Adrenal gland (tissue), 12 donors: ENCODE data around the gene NAP1L4. TPM values are rescaled to one million over a fixed set of nuclear protein-coding genes. Genes with fewer than 3 reads are reported as not detected.

Experiments
- DNase-seq, 7 donors: peaks; one replicate each; pipeline ENCODE4 v3.0.0-alpha.2; 2019 to 2020
- H3K27ac ChIP-seq, 5 donors: fragments of 200-600 bp; sonication (generic) in 4 of 5; 1 replicate in 3 of 5; 2 replicates in 2 of 5; pipeline versions ENCODE4 v1.5.1 to v1.8.0; 2016 to 2020; ENCODE audit warnings: mild to moderate bottlenecking in 1 of 5
- H3K27me3 ChIP-seq: fragments of 200-600 bp; 2 replicates; pipeline ENCODE4 v1.8.0; 2021
- H3K36me3 ChIP-seq, 2 donors: fragments of 200-600 bp; replicated peaks in 1 of 2; 1 replicate in 1 of 2; 2 replicates in 1 of 2; pipeline versions ENCODE4 v1.5.1 to v1.8.0; 2018 to 2022
- H3K4me1 ChIP-seq, 2 donors: fragments of 200-600 bp; replicated peaks in 1 of 2; 1 replicate in 1 of 2; 2 replicates in 1 of 2; pipeline versions ENCODE4 v1.5.1 to v1.8.0; 2018 to 2021
- H3K4me3 ChIP-seq, 4 donors: fragments of 200-600 bp; sonication (generic) in 3 of 4; one replicate each; pipeline ENCODE4 v1.5.1; 2016 to 2018
- H3K9me3 ChIP-seq, 3 donors: fragments of 200-600 bp; sonication (generic) in 1 of 3; replicated peaks in 1 of 3; 1 replicate in 2 of 3; 2 replicates in 1 of 3; pipeline versions ENCODE4 v1.5.1 to v1.8.0; 2016 to 2021
- CTCF ChIP-seq, 6 experiments: fragments of 450-650 bp in 4 of 6; fragments of 200-600 bp in 2 of 6; sonication (generic) in 1 of 6; IDR thresholded peaks; 1 replicate in 5 of 6; 2 replicates in 1 of 6; pipeline versions ENCODE4 v1.5.1 to v1.8.0; 2016 to 2021; ENCODE audit warnings: antibody characterized with exemption in 6 of 6, mild to moderate bottlenecking in 2 of 6, moderate library complexity in 1 of 6
- POLR2A ChIP-seq, 2 donors: fragments of 450-650 bp; IDR thresholded peaks; one replicate each; pipeline ENCODE4 v1.6.1; 2017; ENCODE audit warnings: antibody characterized with exemption in 2 of 2, mild to moderate bottlenecking in 2 of 2, moderate library complexity in 1 of 2
- WGBS, 4 donors: extraction: QIAGEN DNeasy Blood & Tissue Kit in 2 of 4; methylation state at CpG; one replicate each; pipeline versions ENCODE4 v1.1.5 to v1.1.7; 2013 to 2017; 5-methylcytosine and 5-hydroxymethylcytosine counted together
- intact Hi-C, 2 donors: fragments of 100-400 bp; cut with DNase I; formaldehyde crosslinking; loops; one replicate each; pipeline versions ENCODE4 v1.14.1 to v1.15.0; 2022 to 2023
- polyA plus RNA-seq, 3 donors: library from polyadenylated mRNA; stranded (reverse); fragments of 200-250 nt in 2 of 3; fragments of 350-450 nt in 1 of 3; fragmentation: Illumina TruSeq in 1 of 3; extraction: RNeasy Lipid Tissue Mini Kit (QIAGEN cat#74804) in 1 of 3; gene quantifications; one replicate each; pipeline ENCODE4 v1.2.3, GENCODE V29; 2013 to 2014
- total RNA-seq, 9 donors: library from RNA; depleted of rRNA in 4 of 9; stranded (reverse); fragments of >200 nt in 4 of 9; fragments of 120-200 nt in 1 of 9; fragmentation: NEBNext Ultra II Directional in 1 of 9; extraction: Animal tissue kit (Norgen Biotek cat#: 25700) in 1 of 9; gene quantifications; one replicate each; pipeline versions ENCODE4 v1.1.0 to v1.2.4, GENCODE V29; 2013 to 2023
- donor health status: healthy with polysubstance abuse.
- donor health status: Bipolar disorder and iron deficiency.
- donor health status: DM: yes; HTN: yes; CAD: no.
- donor health status: DM: no; HTN: no; CAD: no.
- donor health status: DM: no; HTN: no; CAD: no.
- donor health status: DM: yes; HTN: yes; CAD: no.

The NAP1L4 gene
- total and polyA plus RNA-seq, 12 donors = 39.7 to 128 (median 79.9) TPM

DNA sequence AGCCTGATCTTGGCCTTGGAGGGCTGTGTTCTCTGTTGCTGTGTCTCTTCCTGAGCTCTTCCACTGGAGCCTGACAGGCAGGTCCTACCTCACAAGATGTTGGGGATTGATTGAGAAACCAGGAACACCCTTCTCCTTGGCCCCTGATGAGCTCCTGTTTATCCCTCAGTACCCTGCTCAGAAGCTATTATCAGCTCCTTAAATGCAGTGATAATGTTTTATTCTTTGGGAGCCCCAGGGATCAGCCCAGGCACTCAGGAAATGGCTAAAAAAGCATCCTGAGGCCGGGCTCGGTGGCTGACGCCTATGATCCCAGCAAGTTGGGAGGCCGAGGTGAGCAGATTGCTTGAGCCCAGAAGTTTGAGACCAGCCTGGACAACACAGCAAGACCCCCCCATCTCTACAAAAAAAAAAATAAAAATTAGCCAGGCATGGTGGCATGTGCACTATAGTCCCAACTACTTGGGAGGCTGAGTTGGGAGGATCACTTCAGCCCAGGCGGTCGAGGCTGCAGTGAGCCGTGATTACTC is 58.0 kb downstream of the NAP1L4 start:
- Histone ChIP-seq H3K4me1 (peaks cover 13 to 16% of the 10 kb centered on the region in 2 donors), H3K4me3 (no peak overlapping the region), H3K27me3 (no peaks in the 10 kb centered on the region), H3K36me3 (no peaks in the 10 kb centered on the region), H3K9me3 (no peaks in the 10 kb centered on the region), H3K27ac (no peak overlapping the region)
- TF ChIP-seq CTCF (IDR thresholded peaks at IDR 0.05) (no peak), POLR2A (IDR thresholded peaks at IDR 0.05) (no peak)
- intact Hi-C loops = loop anchor here in 1 of 2 donors (2.0 kb wide), 1 partner anchor 15 kb away; no protein-coding TSS in a partner anchor
- WGBS, 4 donors = 86 to 100% (median 91%) methylated on average over 7 of the region's 7 CpGs
- no peak for DNase-seq

DNA sequence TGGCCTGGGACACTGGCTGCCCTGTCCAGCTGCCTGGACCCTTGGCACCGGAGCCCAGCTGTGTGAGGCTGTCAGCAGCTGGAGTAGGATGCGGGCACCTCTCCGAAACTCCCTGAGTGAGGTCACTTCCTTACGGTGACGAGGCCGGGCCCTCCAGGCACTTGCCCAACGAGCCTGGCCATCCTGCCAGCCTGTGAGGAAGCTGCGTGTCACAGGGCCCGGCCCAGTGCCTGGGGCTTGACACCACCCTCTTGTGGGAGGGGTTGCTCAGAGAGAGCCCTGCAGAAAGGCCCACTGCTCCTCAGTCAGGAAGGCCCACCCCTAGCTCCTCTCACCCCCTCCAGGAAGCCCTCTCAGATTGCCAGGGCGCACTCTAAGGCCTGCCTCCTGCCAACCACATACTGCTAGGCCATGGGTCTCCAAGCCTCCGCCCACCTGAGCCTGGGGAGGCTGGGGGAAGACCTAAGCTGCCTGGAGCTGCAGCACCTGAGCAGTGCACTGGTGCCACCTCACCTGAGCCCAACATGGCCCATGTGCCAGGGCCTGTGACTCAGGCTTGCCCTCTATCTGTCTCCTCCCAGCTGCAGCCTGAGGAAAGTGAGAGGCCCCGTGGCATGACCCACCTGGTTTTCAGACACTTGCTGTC is 58.6 kb downstream of the NAP1L4 start:
- intact Hi-C loops = loop anchor here in 1 of 2 donors (2.0 kb wide), 1 partner anchor 15 kb away; no protein-coding TSS in a partner anchor
- peaks cover 3% of the 10 kb centered on the region for H3K27me3 ChIP-seq
- DNase-seq = peak in 6 of 7 donors; percentile 61 to 80 (median 72)
- H3K4me3 ChIP-seq = no peak overlapping the region
- no peaks in the 10 kb centered on the region for H3K9me3 ChIP-seq
- no peaks in the 10 kb centered on the region for H3K36me3 ChIP-seq
- TF ChIP-seq POLR2A (IDR thresholded peaks at IDR 0.05) (no peak), CTCF (IDR thresholded peaks at IDR 0.05) (no peak)
- peaks cover 16 to 22% of the 10 kb centered on the region in 2 donors for H3K4me1 ChIP-seq
- WGBS, 4 donors = 51 to 59% methylated on average over 12 of the region's 12 CpGs; no CpG with 5 or more reads in 2 of the 4 donors
- peak overlapping the region in 1 of 5 donors; percentile 71 for H3K27ac ChIP-seq

DNA sequence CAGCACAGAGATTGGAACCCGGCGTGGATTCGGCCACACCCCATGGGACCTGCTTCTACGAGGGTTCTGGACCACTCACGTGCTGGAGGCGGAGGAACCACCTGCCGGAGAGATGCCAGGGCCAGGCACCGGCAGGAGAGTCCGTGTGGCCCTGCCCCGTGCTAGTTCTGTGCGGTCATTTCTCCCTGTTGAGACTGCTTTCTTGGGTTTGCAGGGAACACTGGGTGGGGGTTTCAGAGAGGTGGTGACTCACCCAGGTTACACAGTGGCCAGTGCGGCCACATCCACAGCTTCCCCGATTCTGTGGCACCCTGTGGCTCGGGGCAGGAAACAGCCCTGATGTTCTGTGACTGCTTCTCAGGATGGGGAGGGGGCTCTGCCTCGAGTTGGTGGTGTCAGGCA is 59.3 kb downstream of the NAP1L4 start:
- H3K9me3 ChIP-seq = no peaks in the 10 kb centered on the region
- peak overlapping the region in 1 of 5 donors; percentile 71 for H3K27ac ChIP-seq
- H3K4me1 ChIP-seq = peaks cover 16 to 23% of the 10 kb centered on the region in 2 donors
- peak in 2 of 7 donors; percentile 7 to 16 for DNase-seq
- no peak overlapping the region for H3K4me3 ChIP-seq
- TF ChIP-seq POLR2A (IDR thresholded peaks at IDR 0.05) = no peak
- TF ChIP-seq CTCF (IDR thresholded peaks at IDR 0.05) = no peak
- 62 to 74% (median 68%) methylated on average over 4 to 15 of the region's 15 CpGs for WGBS, 4 donors
- H3K36me3 ChIP-seq = no peaks in the 10 kb centered on the region
- H3K27me3 ChIP-seq = peaks cover 10% of the 10 kb centered on the region
- intact Hi-C loops = no loop called here

DNA sequence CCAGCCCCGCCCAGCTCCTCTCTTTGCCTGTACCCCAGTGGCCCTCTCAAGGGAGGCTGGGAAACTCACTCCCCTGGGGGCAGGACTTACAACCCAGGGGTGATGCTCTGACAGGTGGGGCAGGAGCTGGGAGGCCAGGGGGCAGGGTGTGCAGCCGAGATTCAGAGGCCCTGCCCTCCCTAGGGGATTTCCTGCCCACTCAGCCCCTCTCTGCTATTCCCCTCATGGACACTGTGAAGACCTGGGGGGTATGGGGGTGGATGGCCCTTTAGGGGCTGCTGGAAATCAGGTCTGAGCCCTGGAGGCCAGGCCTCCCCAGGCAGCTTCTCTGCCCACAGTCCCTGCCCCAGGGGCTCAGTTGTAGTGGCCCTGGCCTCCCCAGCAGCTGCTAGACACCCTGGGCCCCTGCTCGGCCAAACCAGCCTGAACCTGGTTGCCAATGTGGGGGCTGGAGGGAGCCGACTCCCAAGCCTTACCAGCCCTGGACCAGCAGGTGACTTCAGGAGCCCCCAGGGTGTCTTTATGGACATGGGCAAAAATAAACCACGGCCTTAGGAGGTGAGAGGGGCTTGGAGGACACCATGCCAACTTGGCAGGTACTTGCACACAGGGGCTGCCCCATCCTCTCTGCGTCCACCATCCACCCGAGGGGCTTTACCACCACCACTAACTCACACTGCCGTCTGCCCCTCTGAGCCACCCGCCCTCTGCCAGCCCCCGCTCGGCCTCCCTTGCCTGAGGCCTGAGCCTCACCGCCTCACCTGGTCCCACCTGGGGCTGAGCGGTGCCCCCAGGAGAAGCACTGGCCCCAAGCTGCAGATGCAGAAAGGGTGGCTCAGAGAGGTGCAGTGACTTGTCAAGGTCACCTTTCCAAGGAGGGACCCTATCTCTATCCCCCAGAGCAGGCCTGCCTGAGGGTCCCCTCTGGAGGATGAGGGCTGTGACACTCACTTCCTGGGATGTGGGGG is 60.1 kb downstream of the NAP1L4 start:
- TF ChIP-seq POLR2A (IDR thresholded peaks at IDR 0.05) (no peak), CTCF (IDR thresholded peaks at IDR 0.05) (no peak)
- H3K36me3 ChIP-seq = no peaks in the 10 kb centered on the region
- H3K27me3 ChIP-seq = peaks cover 11% of the 10 kb centered on the region
- no peak overlapping the region for H3K4me3 ChIP-seq
- no peaks in the 10 kb centered on the region for H3K9me3 ChIP-seq
- no peak overlapping the region for H3K27ac ChIP-seq
- DNase-seq = no peak
- 76 to 81% (median 78%) methylated on average over 4 to 13 of the region's 13 CpGs for WGBS, 4 donors
- intact Hi-C loops = no loop called here
- H3K4me1 ChIP-seq = peaks cover 16 to 23% of the 10 kb centered on the region in 2 donors
